GM12878 (cell line): ENCODE data around the gene PPIL6. TPM values are rescaled to one million over a fixed set of nuclear protein-coding genes. Genes with fewer than 3 reads are reported as not detected.

Experiments used
- ASH2L ChIP-seq: fragments of 300-600, 200-600 bp; sonication (generic); IDR thresholded peaks from 2 replicates; pipeline ENCODE4 v1.6.1; 2017; ENCODE audit warnings: low read depth, mild to moderate bottlenecking, borderline replicate concordance
- BCL11A ChIP-seq: IDR thresholded peaks from 2 replicates; pipeline ENCODE4 v1.6.1; 2011; ENCODE audit warnings: low read depth, low read length
- ESRRA ChIP-seq: IDR thresholded peaks from 2 replicates; pipeline ENCODE4 v1.6.1; 2012; ENCODE audit warnings: mild to moderate bottlenecking, low read length, improper control_type of control experiment
- FOS ChIP-seq: IDR thresholded peaks from 3 replicates; pipeline ENCODE4 v1.6.1; 2011; ENCODE audit warnings: borderline replicate concordance; ENCODE audit not compliant: insufficient read length; ENCODE audit errors: extremely low read depth
- HDAC2 ChIP-seq: fragments of 200-600 bp; sonication (generic); IDR thresholded peaks from 2 replicates; pipeline ENCODE4 v1.6.1; 2017
- HDGF ChIP-seq: fragments of 450-650 bp; IDR thresholded peaks from 2 replicates; pipeline ENCODE4 v1.6.1; 2016; ENCODE audit warnings: antibody characterized with exemption
- KAT2A ChIP-seq: conservative IDR thresholded peaks from 2 replicates; pipeline ENCODE4 v1.6.1; 2011; ENCODE audit warnings: low read depth, low read length; ENCODE audit not compliant: control insufficient read depth
- MTA2 ChIP-seq: fragments of 450-650 bp; IDR thresholded peaks from 2 replicates; pipeline ENCODE4 v1.6.1; 2016; ENCODE audit warnings: low read depth, mild to moderate bottlenecking, moderate library complexity
- NFXL1 ChIP-seq: fragments of 450-650 bp; IDR thresholded peaks from 2 replicates; pipeline ENCODE4 v1.6.1; 2017; ENCODE audit warnings: antibody characterized with exemption, mild to moderate bottlenecking, borderline replicate concordance
- RCOR1 ChIP-seq: conservative IDR thresholded peaks from 2 replicates; pipeline ENCODE4 v1.6.1; 2012; ENCODE audit warnings: low read depth, low read length, improper control_type of control experiment
- RELA ChIP-seq: fragments of 450-650 bp; IDR thresholded peaks from 2 replicates; pipeline ENCODE4 v1.8.0; 2014; ENCODE audit warnings: borderline replicate concordance; ENCODE audit not compliant: partially characterized antibody
- WRNIP1 ChIP-seq: IDR thresholded peaks from 2 replicates; pipeline ENCODE4 v1.6.1; 2011; ENCODE audit warnings: low read depth, low read length, improper control_type of control experiment, borderline replicate concordance
- ZNF217 ChIP-seq: fragments of 450-650 bp; IDR thresholded peaks from 2 replicates; pipeline ENCODE4 v1.6.1; 2017; ENCODE audit warnings: antibody characterized with exemption, mild to moderate bottlenecking
- ZZZ3 ChIP-seq: IDR thresholded peaks from 2 replicates; pipeline ENCODE4 v1.6.1; 2011; ENCODE audit warnings: low read depth; ENCODE audit not compliant: control insufficient read depth, insufficient read length
- polyA plus RNA-seq, 11 experiments: library from polyadenylated mRNA; depleted of rRNA in 4 of 11; unstranded in 6 of 11; stranded (reverse) in 5 of 11; fragments of >200 nt; fragmentation: Nextera tagmentation in 4 of 11; fragmentation: Illumina TruSeq in 1 of 11; extraction: Ambion mirVana in 4 of 11; extraction: Trizol in 1 of 11; gene quantifications; 1 replicate in 1 of 11; 2 replicates in 10 of 11; pipeline versions ENCODE4 v1.2.1 to v1.2.3, GENCODE V29; 2011 to 2016; ENCODE audit warnings: inconsistent platforms in 2 of 11, missing spikeins in 2 of 11, low read depth in 1 of 11
- total RNA-seq, 4 experiments: library from RNA; depleted of rRNA in 3 of 4; stranded (reverse); fragments of >200 nt in 3 of 4; fragmentation: Illumina TruSeq in 1 of 4; extraction: Trizol in 1 of 4; gene quantifications; 2 replicates each; pipeline versions ENCODE4 v1.2.1 to v1.2.3, GENCODE V29; 2013 to 2021
- TF ChIP-seq, protein P1 (sequence below): fragments of 450-650 bp; IDR thresholded peaks from 2 replicates; pipeline ENCODE4 v1.6.1; 2016; ENCODE audit warnings: mild to moderate bottlenecking
- TF ChIP-seq, protein P2 (sequence below): IDR thresholded peaks from 2 replicates; pipeline ENCODE4 v1.6.1; 2012; ENCODE audit warnings: low read depth, low read length, improper control_type of control experiment
- TF ChIP-seq, protein P3 (sequence below): fragments of 450-650 bp; IDR thresholded peaks from 2 replicates; pipeline ENCODE4 v1.6.1; 2017; ENCODE audit warnings: mild to moderate bottlenecking, low read depth, inconsistent platforms; ENCODE audit not compliant: poor library complexity, severe bottlenecking
- TF ChIP-seq, protein P4 (sequence below): fragments of 450-650 bp; formaldehyde crosslinking; IDR thresholded peaks from 2 replicates; pipeline ENCODE4 v1.5.0; 2022; ENCODE audit warnings: mild to moderate bottlenecking, missing genetic modification characterization
- TF ChIP-seq, protein P5 (sequence below): IDR thresholded peaks from 2 replicates; pipeline ENCODE4 v1.6.1; 2012; ENCODE audit warnings: low read depth, low read length, improper control_type of control experiment

PPIL6 gene
- total and polyA plus RNA-seq, 10 of the 15 experiments (the other 5 are each of a cell fraction or from before 2014, with no cell fraction given): 0.01 to 0.26 (median 0.12) TPM; not detected in 5

DNA sequence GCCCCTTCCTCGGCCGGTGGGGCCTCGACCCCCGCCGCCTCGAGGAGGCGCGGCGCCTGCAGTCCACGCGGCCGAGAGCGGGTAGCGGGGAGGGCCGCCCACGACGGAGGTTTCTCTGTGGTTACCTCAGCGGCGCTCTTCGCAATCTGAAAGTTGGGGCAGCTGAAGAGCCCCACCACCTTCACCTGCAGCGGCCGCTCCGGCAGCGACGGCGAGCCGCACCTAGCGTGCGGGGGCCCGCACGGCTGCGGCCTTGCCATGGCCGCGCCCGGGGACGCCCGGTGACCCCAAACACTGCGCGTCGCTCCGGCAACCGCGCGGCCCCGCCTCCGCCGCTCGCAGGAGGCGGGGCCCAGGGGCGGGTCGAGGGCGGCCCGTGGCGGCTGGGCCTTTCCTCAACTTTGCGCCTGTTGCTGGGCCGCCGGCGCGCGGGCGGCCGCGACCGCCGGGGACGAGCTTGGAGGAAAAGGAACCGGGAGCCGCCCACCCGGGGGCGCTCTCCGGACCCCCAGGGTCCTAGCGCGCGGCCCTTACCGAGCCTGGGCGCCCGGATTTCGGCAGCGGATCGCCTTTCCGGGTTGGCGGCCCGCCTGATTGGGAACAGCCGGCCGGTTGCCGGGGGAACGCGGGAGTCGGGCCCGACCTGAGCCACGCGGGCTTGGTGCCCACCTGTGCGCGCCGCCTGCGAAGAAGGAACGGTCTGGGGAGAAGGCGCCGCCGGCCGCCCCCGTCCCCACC, at the start of gene PPIL6, which contains the start of gene SMPD2 (continued):
- TF ChIP-seq ESRRA: 0 out of 2 replicates have a peak, but pooled peaks have one; percentile 30
- TF ChIP-seq RELA: no peak
- TF ChIP-seq, protein P1, sequence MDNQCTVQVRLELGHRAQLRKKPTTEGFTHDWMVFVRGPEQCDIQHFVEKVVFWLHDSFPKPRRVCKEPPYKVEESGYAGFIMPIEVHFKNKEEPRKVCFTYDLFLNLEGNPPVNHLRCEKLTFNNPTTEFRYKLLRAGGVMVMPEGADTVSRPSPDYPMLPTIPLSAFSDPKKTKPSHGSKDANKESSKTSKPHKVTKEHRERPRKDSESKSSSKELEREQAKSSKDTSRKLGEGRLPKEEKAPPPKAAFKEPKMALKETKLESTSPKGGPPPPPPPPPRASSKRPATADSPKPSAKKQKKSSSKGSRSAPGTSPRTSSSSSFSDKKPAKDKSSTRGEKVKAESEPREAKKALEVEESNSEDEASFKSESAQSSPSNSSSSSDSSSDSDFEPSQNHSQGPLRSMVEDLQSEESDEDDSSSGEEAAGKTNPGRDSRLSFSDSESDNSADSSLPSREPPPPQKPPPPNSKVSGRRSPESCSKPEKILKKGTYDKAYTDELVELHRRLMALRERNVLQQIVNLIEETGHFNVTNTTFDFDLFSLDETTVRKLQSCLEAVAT: 0 out of 2 replicates have a peak, but pooled peaks have one; percentile 12
- TF ChIP-seq RCOR1: no peak
- no peak for TF ChIP-seq ZZZ3
- TF ChIP-seq, protein P2, sequence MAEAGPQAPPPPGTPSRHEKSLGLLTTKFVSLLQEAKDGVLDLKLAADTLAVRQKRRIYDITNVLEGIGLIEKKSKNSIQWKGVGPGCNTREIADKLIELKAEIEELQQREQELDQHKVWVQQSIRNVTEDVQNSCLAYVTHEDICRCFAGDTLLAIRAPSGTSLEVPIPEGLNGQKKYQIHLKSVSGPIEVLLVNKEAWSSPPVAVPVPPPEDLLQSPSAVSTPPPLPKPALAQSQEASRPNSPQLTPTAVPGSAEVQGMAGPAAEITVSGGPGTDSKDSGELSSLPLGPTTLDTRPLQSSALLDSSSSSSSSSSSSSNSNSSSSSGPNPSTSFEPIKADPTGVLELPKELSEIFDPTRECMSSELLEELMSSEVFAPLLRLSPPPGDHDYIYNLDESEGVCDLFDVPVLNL: no peak
- no peak for TF ChIP-seq WRNIP1
- TF ChIP-seq, protein P3, sequence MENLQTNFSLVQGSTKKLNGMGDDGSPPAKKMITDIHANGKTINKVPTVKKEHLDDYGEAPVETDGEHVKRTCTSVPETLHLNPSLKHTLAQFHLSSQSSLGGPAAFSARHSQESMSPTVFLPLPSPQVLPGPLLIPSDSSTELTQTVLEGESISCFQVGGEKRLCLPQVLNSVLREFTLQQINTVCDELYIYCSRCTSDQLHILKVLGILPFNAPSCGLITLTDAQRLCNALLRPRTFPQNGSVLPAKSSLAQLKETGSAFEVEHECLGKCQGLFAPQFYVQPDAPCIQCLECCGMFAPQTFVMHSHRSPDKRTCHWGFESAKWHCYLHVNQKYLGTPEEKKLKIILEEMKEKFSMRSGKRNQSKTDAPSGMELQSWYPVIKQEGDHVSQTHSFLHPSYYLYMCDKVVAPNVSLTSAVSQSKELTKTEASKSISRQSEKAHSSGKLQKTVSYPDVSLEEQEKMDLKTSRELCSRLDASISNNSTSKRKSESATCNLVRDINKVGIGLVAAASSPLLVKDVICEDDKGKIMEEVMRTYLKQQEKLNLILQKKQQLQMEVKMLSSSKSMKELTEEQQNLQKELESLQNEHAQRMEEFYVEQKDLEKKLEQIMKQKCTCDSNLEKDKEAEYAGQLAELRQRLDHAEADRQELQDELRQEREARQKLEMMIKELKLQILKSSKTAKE: no peak
- TF ChIP-seq, protein P4, sequence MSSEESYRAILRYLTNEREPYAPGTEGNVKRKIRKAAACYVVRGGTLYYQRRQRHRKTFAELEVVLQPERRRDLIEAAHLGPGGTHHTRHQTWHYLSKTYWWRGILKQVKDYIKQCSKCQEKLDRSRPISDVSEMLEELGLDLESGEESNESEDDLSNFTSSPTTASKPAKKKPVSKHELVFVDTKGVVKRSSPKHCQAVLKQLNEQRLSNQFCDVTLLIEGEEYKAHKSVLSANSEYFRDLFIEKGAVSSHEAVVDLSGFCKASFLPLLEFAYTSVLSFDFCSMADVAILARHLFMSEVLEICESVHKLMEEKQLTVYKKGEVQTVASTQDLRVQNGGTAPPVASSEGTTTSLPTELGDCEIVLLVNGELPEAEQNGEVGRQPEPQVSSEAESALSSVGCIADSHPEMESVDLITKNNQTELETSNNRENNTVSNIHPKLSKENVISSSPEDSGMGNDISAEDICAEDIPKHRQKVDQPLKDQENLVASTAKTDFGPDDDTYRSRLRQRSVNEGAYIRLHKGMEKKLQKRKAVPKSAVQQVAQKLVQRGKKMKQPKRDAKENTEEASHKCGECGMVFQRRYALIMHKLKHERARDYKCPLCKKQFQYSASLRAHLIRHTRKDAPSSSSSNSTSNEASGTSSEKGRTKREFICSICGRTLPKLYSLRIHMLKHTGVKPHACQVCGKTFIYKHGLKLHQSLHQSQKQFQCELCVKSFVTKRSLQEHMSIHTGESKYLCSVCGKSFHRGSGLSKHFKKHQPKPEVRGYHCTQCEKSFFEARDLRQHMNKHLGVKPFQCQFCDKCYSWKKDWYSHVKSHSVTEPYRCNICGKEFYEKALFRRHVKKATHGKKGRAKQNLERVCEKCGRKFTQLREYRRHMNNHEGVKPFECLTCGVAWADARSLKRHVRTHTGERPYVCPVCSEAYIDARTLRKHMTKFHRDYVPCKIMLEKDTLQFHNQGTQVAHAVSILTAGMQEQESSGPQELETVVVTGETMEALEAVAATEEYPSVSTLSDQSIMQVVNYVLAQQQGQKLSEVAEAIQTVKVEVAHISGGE (CRISPR knock-in tag): no peak
- no peak; the same call in 1 of the 2 replicates for TF ChIP-seq ASH2L
- TF ChIP-seq HDGF: no peak
- TF ChIP-seq ZNF217: peak; percentile 52; the same call in 1 of the 2 replicates
- no peak for TF ChIP-seq FOS
- TF ChIP-seq HDAC2: no peak
- no peak for TF ChIP-seq BCL11A
- no peak for TF ChIP-seq KAT2A
- TF ChIP-seq NFXL1: no peak
- no peak for TF ChIP-seq MTA2
- TF ChIP-seq, protein P5, sequence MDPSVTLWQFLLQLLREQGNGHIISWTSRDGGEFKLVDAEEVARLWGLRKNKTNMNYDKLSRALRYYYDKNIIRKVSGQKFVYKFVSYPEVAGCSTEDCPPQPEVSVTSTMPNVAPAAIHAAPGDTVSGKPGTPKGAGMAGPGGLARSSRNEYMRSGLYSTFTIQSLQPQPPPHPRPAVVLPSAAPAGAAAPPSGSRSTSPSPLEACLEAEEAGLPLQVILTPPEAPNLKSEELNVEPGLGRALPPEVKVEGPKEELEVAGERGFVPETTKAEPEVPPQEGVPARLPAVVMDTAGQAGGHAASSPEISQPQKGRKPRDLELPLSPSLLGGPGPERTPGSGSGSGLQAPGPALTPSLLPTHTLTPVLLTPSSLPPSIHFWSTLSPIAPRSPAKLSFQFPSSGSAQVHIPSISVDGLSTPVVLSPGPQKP: no peak
